ENCODE measurements around the gene C16orf74. TPM values are rescaled to one million over a fixed set of nuclear protein-coding genes. Genes with fewer than 3 reads are reported as not detected.

Gene C16orf74
- total RNA-seq, 1 donor from 2014 or later: 1.6 TPM

GRCh38 chr16:85698459-85698891 lies 52.4 kb downstream of the C16orf74 start:
- Mint-ChIP-seq H3K27me3 (ENCODE audit: low read depth) (peaks cover 22% of the 10 kb centered on the region), H3K4me1 (ENCODE audit: low read depth) (no peaks in the 10 kb centered on the region), H3K36me3 (ENCODE audit: low read depth) (no peaks in the 10 kb centered on the region), H3K4me3 (ENCODE audit: unreplicated experiment) (no peak overlapping the region), H3K27ac (ENCODE audit: unreplicated experiment) (no peak overlapping the region), H3K9me3 (ENCODE audit: low read depth) (no peaks in the 10 kb centered on the region)
- TF ChIP-seq, protein P1, sequence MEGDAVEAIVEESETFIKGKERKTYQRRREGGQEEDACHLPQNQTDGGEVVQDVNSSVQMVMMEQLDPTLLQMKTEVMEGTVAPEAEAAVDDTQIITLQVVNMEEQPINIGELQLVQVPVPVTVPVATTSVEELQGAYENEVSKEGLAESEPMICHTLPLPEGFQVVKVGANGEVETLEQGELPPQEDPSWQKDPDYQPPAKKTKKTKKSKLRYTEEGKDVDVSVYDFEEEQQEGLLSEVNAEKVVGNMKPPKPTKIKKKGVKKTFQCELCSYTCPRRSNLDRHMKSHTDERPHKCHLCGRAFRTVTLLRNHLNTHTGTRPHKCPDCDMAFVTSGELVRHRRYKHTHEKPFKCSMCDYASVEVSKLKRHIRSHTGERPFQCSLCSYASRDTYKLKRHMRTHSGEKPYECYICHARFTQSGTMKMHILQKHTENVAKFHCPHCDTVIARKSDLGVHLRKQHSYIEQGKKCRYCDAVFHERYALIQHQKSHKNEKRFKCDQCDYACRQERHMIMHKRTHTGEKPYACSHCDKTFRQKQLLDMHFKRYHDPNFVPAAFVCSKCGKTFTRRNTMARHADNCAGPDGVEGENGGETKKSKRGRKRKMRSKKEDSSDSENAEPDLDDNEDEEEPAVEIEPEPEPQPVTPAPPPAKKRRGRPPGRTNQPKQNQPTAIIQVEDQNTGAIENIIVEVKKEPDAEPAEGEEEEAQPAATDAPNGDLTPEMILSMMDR (IDR thresholded peaks at IDR 0.05): no peak
- DNase-seq (ENCODE audit: low spot score): no peak

GRCh38 chr16:85697431-85697830 lies 53.5 kb downstream of the C16orf74 start:
- Mint-ChIP-seq H3K27me3 (ENCODE audit: low read depth) (peaks cover 24% of the 10 kb centered on the region), H3K9me3 (ENCODE audit: low read depth) (no peaks in the 10 kb centered on the region), H3K27ac (ENCODE audit: unreplicated experiment) (no peak overlapping the region), H3K4me3 (ENCODE audit: unreplicated experiment) (no peak overlapping the region), H3K36me3 (ENCODE audit: low read depth) (no peaks in the 10 kb centered on the region), H3K4me1 (ENCODE audit: low read depth) (no peaks in the 10 kb centered on the region)
- no peak for DNase-seq (ENCODE audit: low spot score)
- TF ChIP-seq, protein P1 (IDR thresholded peaks at IDR 0.05): no peak

GRCh38 chr16:85696781-85697180 lies 54.1 kb downstream of the C16orf74 start:
- no peak overlapping the region for H3K27ac Mint-ChIP-seq (ENCODE audit: unreplicated experiment)
- no peaks in the 10 kb centered on the region for H3K36me3 Mint-ChIP-seq (ENCODE audit: low read depth)
- no peak for DNase-seq (ENCODE audit: low spot score)
- H3K4me3 Mint-ChIP-seq (ENCODE audit: unreplicated experiment): no peak overlapping the region
- TF ChIP-seq, protein P1 (IDR thresholded peaks at IDR 0.05): no peak
- H3K9me3 Mint-ChIP-seq (ENCODE audit: low read depth): no peaks in the 10 kb centered on the region
- peaks cover 24% of the 10 kb centered on the region for H3K27me3 Mint-ChIP-seq (ENCODE audit: low read depth)
- H3K4me1 Mint-ChIP-seq (ENCODE audit: low read depth): no peaks in the 10 kb centered on the region

- no peaks in the 10 kb centered on the region for H3K4me1 Mint-ChIP-seq (ENCODE audit: low read depth)
These were observed 55.4 kb downstream of the C16orf74 start for GRCh38 chr16:85695196-85696128.

GRCh38 chr16:85690469-85691064 lies 60.3 kb downstream of the C16orf74 start:
- no peak overlapping the region for H3K27ac Mint-ChIP-seq (ENCODE audit: unreplicated experiment)
- no peak overlapping the region for H3K4me3 Mint-ChIP-seq (ENCODE audit: unreplicated experiment)
- H3K27me3 Mint-ChIP-seq (ENCODE audit: low read depth): peaks cover 13% of the 10 kb centered on the region
- no peaks in the 10 kb centered on the region for H3K4me1 Mint-ChIP-seq (ENCODE audit: low read depth)
- TF ChIP-seq, protein P1 (IDR thresholded peaks at IDR 0.05): no peak
- H3K9me3 Mint-ChIP-seq (ENCODE audit: low read depth): no peaks in the 10 kb centered on the region
- DNase-seq (ENCODE audit: low spot score): no peak
- no peaks in the 10 kb centered on the region for H3K36me3 Mint-ChIP-seq (ENCODE audit: low read depth)

More at GRCh38 chr16:85695196-85696128, 55.4 kb downstream of the C16orf74 start:
- no peak overlapping the region for H3K4me3 Mint-ChIP-seq (ENCODE audit: unreplicated experiment)
- peaks cover 30% of the 10 kb centered on the region for H3K27me3 Mint-ChIP-seq (ENCODE audit: low read depth)
- H3K9me3 Mint-ChIP-seq (ENCODE audit: low read depth): no peaks in the 10 kb centered on the region
- H3K36me3 Mint-ChIP-seq (ENCODE audit: low read depth): no peaks in the 10 kb centered on the region
- TF ChIP-seq, protein P1 (IDR thresholded peaks at IDR 0.05): no peak
- DNase-seq (ENCODE audit: low spot score): no peak
- no peak overlapping the region for H3K27ac Mint-ChIP-seq (ENCODE audit: unreplicated experiment)

Measured in chondrocyte (in vitro differentiated cells).